ENCODE data around the gene NFX1. TPM values are rescaled to one million over a fixed set of nuclear protein-coding genes. Genes with fewer than 3 reads are reported as not detected.

NFX1 gene
- total and polyA plus RNA-seq, 9 of the 15 experiments (the other 6 are each of a cell fraction or from before 2014, with no cell fraction given): 8.8 to 38.9 (median 26.8) TPM

DNA sequence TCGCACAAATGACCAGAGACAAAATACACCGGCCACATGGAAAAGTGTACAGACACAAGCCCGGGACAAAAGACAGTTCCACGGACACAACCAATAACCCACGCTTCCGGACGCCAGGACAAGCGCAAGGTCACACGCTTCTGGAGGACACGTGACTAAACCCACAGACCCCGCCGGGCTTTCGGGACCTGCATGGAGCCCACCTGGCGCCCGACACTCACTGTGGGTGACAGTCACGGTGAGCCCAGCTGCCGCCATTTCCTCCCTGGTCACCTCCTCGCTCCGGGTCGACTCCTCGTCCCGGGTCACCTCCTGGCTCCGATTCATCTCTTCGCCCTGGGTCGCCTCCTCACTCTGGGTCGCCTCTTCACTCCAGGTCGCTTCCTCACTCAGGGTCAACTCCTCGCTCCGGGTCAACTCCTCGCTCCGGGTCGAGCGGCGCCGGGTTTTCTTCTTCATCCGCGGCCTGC lies 26.3 kb upstream of the NFX1 start (continued):
- TF ChIP-seq, protein P1, sequence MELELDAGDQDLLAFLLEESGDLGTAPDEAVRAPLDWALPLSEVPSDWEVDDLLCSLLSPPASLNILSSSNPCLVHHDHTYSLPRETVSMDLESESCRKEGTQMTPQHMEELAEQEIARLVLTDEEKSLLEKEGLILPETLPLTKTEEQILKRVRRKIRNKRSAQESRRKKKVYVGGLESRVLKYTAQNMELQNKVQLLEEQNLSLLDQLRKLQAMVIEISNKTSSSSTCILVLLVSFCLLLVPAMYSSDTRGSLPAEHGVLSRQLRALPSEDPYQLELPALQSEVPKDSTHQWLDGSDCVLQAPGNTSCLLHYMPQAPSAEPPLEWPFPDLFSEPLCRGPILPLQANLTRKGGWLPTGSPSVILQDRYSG (tag; conservative IDR thresholded peaks at IDR 0.05; ENCODE audit: low read depth): no peak
- TF ChIP-seq, protein P2, sequence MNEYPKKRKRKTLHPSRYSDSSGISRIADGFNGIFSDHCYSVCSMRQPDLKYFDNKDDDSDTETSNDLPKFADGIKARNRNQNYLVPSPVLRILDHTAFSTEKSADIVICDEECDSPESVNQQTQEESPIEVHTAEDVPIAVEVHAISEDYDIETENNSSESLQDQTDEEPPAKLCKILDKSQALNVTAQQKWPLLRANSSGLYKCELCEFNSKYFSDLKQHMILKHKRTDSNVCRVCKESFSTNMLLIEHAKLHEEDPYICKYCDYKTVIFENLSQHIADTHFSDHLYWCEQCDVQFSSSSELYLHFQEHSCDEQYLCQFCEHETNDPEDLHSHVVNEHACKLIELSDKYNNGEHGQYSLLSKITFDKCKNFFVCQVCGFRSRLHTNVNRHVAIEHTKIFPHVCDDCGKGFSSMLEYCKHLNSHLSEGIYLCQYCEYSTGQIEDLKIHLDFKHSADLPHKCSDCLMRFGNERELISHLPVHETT (CRISPR knock-in tag; conservative IDR thresholded peaks at IDR 0.05 in 1 of 2, IDR thresholded peaks at IDR 0.05 in 1 of 2): 0 out of 4 replicates have a peak, but pooled peaks of 1 of the 2 experiments have one; percentile 24
- TF ChIP-seq, protein P3, sequence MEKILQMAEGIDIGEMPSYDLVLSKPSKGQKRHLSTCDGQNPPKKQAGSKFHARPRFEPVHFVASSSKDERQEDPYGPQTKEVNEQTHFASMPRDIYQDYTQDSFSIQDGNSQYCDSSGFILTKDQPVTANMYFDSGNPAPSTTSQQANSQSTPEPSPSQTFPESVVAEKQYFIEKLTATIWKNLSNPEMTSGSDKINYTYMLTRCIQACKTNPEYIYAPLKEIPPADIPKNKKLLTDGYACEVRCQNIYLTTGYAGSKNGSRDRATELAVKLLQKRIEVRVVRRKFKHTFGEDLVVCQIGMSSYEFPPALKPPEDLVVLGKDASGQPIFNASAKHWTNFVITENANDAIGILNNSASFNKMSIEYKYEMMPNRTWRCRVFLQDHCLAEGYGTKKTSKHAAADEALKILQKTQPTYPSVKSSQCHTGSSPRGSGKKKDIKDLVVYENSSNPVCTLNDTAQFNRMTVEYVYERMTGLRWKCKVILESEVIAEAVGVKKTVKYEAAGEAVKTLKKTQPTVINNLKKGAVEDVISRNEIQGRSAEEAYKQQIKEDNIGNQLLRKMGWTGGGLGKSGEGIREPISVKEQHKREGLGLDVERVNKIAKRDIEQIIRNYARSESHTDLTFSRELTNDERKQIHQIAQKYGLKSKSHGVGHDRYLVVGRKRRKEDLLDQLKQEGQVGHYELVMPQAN (IDR thresholded peaks at IDR 0.05; ENCODE audit: borderline replicate concordance): peak; percentile 90
- TF ChIP-seq SMARCA4 (IDR thresholded peaks at IDR 0.05) (0 out of 2 replicates have a peak, but pooled peaks have one; percentile 6), EP400 (IDR thresholded peaks at IDR 0.05) (peak; percentile 73), SAP30 (IDR thresholded peaks at IDR 0.05; ENCODE audit: borderline replicate concordance, insufficient read depth, low read depth, low read length, poor library complexity, severe bottlenecking) (peak; percentile 34), DPF2 (IDR thresholded peaks at IDR 0.05) (0 out of 2 replicates have a peak, but pooled peaks have one; percentile 13), FOXP1 (CRISPR knock-in tag; IDR thresholded peaks at IDR 0.05) (0 out of 2 replicates have a peak, but pooled peaks have one; percentile 50), PML (IDR thresholded peaks at IDR 0.05; ENCODE audit: low read length) (0 out of 2 replicates have a peak, but pooled peaks have one; percentile 4), KLF13 (tag; IDR thresholded peaks at IDR 0.05; ENCODE audit: borderline replicate concordance, low read depth) (no peak), TGIF2 (CRISPR knock-in tag; IDR thresholded peaks at IDR 0.05) (0 out of 2 replicates have a peak, but pooled peaks have one; percentile 46), FIP1L1 (IDR thresholded peaks at IDR 0.05; ENCODE audit: low read depth, low read length, poor library complexity, severe bottlenecking) (peak; percentile 29), ZNF224 (CRISPR knock-in tag; IDR thresholded peaks at IDR 0.05) (0 out of 2 replicates have a peak, but pooled peaks have one; percentile 32), SIN3A (IDR thresholded peaks at IDR 0.05; ENCODE audit: borderline replicate concordance in 2 of 2, control insufficient read depth in 1 of 2, low read depth in 2 of 2, low read length in 2 of 2) (0 out of 4 replicates have a peak, but pooled peaks of 1 of the 2 experiments have one; percentile 12), ZNF830 (CRISPR knock-in tag; IDR thresholded peaks at IDR 0.05) (no peak), ZNF561 (CRISPR knock-in tag; conservative IDR thresholded peaks at IDR 0.05) (no peak)
- TF ChIP-seq, protein P4, sequence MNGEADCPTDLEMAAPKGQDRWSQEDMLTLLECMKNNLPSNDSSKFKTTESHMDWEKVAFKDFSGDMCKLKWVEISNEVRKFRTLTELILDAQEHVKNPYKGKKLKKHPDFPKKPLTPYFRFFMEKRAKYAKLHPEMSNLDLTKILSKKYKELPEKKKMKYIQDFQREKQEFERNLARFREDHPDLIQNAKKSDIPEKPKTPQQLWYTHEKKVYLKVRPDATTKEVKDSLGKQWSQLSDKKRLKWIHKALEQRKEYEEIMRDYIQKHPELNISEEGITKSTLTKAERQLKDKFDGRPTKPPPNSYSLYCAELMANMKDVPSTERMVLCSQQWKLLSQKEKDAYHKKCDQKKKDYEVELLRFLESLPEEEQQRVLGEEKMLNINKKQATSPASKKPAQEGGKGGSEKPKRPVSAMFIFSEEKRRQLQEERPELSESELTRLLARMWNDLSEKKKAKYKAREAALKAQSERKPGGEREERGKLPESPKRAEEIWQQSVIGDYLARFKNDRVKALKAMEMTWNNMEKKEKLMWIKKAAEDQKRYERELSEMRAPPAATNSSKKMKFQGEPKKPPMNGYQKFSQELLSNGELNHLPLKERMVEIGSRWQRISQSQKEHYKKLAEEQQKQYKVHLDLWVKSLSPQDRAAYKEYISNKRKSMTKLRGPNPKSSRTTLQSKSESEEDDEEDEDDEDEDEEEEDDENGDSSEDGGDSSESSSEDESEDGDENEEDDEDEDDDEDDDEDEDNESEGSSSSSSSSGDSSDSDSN (IDR thresholded peaks at IDR 0.05; ENCODE audit: borderline replicate concordance in 1 of 2, low read depth in 2 of 2, low read length in 2 of 2): 0 out of 4 replicates have a peak, but pooled peaks of 1 of the 2 experiments have one; percentile 27
- TF ChIP-seq, protein P5, sequence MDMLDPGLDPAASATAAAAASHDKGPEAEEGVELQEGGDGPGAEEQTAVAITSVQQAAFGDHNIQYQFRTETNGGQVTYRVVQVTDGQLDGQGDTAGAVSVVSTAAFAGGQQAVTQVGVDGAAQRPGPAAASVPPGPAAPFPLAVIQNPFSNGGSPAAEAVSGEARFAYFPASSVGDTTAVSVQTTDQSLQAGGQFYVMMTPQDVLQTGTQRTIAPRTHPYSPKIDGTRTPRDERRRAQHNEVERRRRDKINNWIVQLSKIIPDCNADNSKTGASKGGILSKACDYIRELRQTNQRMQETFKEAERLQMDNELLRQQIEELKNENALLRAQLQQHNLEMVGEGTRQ (CRISPR knock-in tag; IDR thresholded peaks at IDR 0.05): peak; percentile 67

Measured in K562 (cell line).